IPS DF 4.7 (cell line): ENCODE measurements around the gene ILF3.
"Not testable (repeated sequence)": the region's sequence is repeated elsewhere in the genome, so short reads cannot be mapped to it uniquely, and the experiment has no call there.

Experiments used
- DNase-seq: peaks from one replicate; pipeline ENCODE4 v3.0.0-alpha.2; 2013; ENCODE audit warnings: low spot score; ENCODE audit errors: extremely low read depth

Gene ILF3

GRCh38 chr19:10671922-10672321, 17.8 kb downstream of the ILF3 start:
- DNase-seq: not testable (repeated sequence)

DNA sequence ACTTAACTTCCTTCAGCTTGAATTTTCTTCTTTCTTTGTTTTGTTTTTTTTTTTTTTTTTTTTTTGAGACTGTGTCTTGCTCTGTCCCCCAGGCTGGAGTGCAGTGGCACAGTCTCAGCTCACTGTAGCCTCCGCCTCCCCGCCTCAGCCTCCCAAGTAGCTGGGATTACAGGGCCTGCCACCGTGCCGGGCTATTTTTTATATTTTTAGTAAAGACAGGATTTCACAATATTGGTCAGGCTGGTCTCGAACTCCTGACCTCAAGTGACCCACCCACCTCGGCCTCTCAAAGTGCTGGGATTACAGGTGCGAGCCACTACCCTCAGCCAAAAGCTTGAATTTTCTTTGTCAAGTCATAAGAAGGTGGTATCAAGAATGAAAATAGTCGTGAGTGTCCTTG, 21.1 kb downstream of the ILF3 start:
- not testable (repeated sequence) for DNase-seq

DNA sequence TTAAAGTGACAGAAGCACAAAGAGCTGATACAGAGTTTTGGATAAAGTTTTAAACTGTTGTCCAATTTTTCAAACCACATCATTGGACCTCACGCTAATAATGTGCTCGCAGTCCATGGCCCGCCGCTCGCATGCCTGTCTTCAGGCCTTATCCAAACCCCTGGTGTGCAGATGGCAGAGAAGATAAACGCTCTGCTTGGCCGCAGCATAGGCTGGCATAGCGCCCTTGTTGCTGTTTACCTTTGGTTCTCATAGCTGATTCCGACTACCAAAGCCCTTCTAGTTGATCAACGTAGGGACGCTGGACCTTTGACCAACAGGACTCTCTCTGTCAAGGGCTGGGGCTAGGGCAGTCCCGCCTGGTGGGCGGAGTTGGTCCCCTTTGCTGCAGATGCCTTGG, 23.6 kb downstream of the ILF3 start:
- no peak for DNase-seq

GRCh38 chr19:10678813-10679212, 24.7 kb downstream of the ILF3 start:
- no peak for DNase-seq

- DNase-seq: no peak
Measured at GRCh38 chr19:10679743-10680142, 25.6 kb downstream of the ILF3 start.

DNA sequence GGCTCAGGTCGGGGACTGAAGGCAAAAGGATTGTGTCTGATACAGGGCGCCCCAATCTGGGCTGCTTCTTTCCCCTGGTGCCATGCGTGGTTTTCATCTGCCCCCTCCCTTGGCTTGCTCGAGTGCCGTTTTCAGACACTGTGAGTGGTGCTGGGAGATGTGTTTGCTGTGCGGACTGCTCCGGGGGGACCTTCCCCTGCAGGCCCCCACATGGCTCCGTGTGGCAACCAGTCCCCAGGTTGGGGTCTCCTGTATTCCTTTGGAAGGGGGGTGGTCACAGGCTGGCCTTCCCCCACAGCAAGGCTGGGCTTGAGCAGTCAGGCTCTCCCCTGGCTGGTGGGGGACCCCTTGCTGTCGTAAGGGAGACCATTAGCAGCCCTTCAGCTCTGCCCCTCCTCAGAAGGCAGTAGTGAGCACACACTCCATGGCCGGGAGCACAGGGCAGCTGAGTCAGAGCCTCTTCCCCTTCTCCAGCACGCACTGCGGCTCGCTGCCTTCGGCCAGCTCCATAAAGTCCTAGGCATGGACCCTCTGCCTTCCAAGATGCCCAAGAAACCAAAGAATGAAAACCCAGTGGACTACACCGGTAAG, 26.5 kb downstream of the ILF3 start:
- DNase-seq: no peak

- DNase-seq: no peak
Measured at GRCh38 chr19:10681658-10682057, 27.5 kb downstream of the ILF3 start.

DNA sequence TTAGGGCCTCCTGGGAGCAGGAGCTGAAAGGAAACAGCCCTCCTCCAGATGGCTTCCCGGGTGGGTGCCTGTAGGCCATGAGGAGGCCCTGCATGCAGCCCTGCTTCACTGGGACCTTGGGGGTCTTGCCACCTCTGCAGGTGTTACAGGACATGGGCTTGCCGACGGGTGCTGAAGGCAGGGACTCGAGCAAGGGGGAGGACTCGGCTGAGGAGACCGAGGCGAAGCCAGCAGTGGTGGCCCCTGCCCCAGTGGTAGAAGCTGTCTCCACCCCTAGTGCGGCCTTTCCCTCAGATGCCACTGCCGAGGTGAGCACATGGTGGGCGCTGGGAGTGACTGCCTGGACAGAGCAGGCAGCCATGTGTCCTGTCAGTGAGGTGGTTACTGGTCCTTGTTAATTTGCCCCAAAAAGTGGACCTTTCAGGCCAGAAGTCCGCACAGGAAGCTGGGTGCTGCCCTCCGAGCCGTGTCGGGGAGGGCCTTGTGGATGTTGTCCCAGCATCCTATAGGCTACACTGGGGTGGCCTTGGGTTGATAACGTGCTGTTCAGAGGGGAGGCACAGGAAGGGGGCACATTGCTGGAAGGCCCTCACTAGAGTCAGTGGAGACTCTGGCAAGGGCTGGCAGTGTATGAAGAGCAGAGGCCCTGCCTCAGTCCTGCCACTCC, 28.4 kb downstream of the ILF3 start:
- no peak for DNase-seq

DNA sequence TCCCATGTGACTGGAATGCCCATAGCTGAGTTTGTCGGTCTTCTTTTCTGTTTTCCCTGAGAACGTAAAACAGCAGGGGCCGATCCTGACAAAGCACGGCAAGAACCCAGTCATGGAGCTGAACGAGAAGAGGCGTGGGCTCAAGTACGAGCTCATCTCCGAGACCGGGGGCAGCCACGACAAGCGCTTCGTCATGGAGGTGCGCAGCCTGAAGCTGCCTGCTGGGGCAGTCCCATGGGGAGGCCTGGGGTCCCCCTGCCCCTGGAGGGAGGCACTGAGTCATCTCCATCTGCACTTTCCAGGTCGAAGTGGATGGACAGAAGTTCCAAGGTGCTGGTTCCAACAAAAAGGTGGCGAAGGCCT, 28.9 kb downstream of the ILF3 start:
- no peak for DNase-seq

DNA sequence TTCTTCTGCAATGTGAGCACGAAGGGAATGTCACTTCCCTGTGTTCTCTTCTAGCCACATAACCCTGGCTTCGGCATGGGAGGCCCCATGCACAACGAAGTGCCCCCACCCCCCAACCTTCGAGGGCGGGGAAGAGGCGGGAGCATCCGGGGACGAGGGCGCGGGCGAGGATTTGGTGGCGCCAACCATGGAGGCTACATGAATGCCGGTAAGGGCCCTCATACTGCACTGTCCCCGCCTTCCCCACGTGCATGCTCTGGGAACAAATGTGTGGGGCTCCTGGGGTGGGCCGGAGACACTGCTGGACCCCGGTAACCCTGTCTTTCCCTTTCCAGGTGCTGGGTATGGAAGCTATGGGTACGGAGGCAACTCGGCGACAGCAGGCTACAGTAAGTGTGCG, 29.4 kb downstream of the ILF3 start:
- DNase-seq: no peak

- no peak for DNase-seq
Measured at GRCh38 chr19:10685210-10685609, 31.1 kb downstream of the ILF3 start.

DNA sequence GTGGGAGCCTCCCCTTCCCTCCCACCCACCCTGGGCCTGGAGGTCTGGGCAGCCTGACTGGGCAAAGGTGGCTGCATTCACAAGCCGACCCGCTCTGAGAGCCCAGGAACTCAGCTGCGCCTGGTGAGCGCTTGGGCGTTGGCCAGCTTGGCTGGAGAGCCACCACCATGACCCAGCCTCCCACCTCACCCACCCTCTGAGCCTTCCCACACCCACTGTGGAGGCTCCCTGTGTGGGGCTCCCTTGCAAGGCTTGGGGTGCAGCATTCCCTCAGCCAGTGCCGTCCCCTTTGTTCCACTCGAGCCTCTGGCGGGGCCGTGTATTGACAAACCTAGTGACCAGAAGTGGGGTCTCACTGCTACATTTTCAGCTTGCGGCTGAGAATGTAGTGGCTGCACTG, 32.0 kb downstream of the ILF3 start:
- DNase-seq: no peak

- no peak for DNase-seq
Measured at GRCh38 chr19:10686661-10687517, 32.7 kb downstream of the ILF3 start.

GRCh38 chr19:10687518-10688288, 33.6 kb downstream of the ILF3 start:
- DNase-seq: no peak

DNA sequence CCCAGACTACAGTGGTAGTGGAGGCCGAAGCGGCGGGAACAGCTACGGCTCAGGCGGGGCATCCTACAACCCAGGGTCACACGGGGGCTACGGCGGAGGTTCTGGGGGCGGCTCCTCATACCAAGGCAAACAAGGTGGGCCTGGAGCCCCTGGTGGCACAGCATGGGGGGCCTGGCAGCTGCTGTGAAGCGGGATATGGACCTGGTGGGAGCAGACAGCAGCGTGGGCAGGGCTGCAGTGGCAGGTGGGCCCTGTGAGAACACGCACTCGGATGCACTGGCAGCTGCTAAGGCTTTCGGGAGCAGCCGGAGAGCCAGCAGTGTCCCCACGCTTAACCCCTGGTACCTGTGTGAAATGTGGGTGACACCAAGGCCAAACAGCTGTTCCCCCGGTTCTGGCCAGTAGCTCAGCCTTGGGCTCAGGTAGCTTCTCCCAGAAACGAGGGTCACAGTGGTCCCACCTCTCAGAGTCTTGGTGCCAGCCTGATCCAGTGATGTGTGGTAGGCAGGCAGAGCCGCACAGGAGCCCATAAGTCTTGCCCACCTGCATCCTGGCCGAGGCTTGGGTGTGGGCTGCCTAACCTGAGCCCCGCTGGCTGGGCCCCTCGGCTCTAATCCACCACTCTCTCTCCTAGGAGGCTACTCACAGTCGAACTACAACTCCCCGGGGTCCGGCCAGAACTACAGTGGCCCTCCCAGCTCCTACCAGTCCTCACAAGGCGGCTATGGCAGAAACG, 34.6 kb downstream of the ILF3 start:
- no peak for DNase-seq

GRCh38 chr19:10690341-10690781, 36.2 kb downstream of the ILF3 start:
- no peak for DNase-seq

GRCh38 chr19:10691178-10691881, 37.2 kb downstream of the ILF3 start:
- no peak for DNase-seq

GRCh38 chr19:10691883-10692282, 37.7 kb downstream of the ILF3 start:
- no peak for DNase-seq

DNA sequence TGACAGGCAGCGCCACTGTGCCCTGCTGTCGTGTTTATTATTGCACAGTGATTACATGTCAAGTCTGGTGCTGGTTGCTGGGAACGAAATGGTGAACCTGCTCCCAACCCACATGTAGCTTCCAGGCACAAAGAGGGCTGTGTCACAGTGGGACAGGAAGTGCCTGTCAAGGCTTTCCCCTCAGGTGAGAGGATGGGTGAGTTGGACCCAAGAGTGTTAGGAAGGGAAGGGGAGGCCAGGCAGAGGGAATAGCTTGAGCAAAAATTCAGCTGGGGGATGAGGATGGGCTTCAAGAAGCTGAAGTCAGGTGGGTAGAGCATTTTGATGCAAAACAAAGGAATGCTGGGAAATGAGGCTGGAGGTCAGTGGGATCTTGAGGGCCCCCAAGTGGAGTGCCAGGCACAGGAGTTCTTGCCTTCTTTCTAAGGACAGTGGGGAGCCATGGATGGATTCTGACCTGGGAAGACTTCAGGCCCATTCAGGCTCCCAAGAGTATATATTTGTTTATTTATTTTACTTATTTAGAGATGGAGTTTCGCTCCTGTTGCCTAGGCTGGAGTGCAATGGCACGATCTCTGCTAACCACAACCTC, 38.6 kb downstream of the ILF3 start:
- DNase-seq: no peak

DNA sequence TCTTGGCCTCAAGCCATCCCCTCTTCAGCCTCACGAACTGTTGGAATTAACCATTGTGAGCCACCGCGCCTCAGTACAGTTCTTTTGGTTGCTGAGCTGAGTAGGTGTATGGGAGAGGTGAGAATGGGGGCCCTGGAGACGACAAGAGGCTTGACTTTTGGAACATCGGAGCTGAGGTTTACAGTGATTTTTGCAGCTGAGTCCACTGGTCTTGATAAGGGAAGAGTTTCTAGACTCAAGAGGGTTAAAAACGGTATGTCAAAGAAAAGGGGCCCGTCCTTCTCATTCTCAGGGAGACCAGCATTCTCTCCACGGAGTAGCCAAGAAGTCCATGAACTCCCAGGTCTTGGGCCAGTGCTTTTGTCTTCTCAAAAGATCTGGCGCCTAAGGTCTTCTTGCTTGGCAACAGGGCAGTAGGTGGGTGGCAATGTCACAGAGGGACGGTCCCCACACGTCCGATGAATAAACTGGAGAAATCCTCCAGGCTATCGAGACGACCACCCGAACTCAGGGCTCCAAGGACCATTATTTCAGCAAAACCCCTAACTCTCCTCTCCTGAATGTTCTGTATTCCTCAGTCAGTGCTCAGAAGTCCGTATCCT, 40.7 kb downstream of the ILF3 start:
- DNase-seq: no peak
